ENCODE data around the gene GPSM1.
A peak's percentile ranks its signal among the peaks of the same experiment; 100 is the strongest.

The GPSM1 gene

DNA sequence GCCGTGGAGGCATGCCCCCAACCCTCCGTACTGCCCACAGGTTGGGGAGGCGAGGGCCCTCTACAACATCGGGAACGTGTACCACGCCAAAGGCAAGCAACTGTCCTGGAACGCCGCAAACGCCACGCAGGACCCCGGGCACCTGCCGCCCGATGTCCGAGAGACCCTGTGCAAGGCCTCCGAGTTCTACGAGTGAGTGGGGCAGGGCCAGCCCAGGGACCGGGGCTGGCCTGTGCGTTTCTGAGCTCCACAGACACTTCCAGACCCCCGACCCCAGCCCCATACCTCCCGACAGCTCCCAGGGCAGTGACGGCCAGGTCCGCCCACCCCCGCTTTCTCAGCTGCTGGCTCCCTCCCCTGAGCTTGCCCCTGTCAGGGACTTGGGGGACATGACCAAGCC is 9.5 kb downstream of the GPSM1 start:
- Histone ChIP-seq H3K9me3 (ENCODE audit: insufficient read depth, low read length) (no peaks in the 10 kb centered on the region), H3K27ac (ENCODE audit: low read length) (no peak overlapping the region), H3K27me3 (ENCODE audit: low read depth, low read length) (no peaks in the 10 kb centered on the region), H3K79me2 (ENCODE audit: low read length) (no peaks in the 10 kb centered on the region), H3K4me2 (ENCODE audit: low read length) (no peak overlapping the region), H3K36me3 (replicated peaks; ENCODE audit: low read depth, low read length) (no peaks in the 10 kb centered on the region), H3K4me1 (ENCODE audit: low read length) (peaks cover 3% of the 10 kb centered on the region; the same call in 1 of the 2 replicates), H2AFZ (ENCODE audit: low read depth, low read length) (no peak overlapping the region), H3K9ac (ENCODE audit: low read length) (no peak overlapping the region), H4K20me1 (ENCODE audit: insufficient read depth, low read length) (no peaks in the 10 kb centered on the region), H3K4me3 (ENCODE audit: low read length) (no peak overlapping the region)
- TF ChIP-seq EZH2phosphoT487 (IDR thresholded peaks at IDR 0.05; ENCODE audit: low read depth): no peak
- TF ChIP-seq, protein P1, sequence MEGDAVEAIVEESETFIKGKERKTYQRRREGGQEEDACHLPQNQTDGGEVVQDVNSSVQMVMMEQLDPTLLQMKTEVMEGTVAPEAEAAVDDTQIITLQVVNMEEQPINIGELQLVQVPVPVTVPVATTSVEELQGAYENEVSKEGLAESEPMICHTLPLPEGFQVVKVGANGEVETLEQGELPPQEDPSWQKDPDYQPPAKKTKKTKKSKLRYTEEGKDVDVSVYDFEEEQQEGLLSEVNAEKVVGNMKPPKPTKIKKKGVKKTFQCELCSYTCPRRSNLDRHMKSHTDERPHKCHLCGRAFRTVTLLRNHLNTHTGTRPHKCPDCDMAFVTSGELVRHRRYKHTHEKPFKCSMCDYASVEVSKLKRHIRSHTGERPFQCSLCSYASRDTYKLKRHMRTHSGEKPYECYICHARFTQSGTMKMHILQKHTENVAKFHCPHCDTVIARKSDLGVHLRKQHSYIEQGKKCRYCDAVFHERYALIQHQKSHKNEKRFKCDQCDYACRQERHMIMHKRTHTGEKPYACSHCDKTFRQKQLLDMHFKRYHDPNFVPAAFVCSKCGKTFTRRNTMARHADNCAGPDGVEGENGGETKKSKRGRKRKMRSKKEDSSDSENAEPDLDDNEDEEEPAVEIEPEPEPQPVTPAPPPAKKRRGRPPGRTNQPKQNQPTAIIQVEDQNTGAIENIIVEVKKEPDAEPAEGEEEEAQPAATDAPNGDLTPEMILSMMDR (IDR thresholded peaks at IDR 0.05; ENCODE audit: low read depth, low read length): no peak

DNA sequence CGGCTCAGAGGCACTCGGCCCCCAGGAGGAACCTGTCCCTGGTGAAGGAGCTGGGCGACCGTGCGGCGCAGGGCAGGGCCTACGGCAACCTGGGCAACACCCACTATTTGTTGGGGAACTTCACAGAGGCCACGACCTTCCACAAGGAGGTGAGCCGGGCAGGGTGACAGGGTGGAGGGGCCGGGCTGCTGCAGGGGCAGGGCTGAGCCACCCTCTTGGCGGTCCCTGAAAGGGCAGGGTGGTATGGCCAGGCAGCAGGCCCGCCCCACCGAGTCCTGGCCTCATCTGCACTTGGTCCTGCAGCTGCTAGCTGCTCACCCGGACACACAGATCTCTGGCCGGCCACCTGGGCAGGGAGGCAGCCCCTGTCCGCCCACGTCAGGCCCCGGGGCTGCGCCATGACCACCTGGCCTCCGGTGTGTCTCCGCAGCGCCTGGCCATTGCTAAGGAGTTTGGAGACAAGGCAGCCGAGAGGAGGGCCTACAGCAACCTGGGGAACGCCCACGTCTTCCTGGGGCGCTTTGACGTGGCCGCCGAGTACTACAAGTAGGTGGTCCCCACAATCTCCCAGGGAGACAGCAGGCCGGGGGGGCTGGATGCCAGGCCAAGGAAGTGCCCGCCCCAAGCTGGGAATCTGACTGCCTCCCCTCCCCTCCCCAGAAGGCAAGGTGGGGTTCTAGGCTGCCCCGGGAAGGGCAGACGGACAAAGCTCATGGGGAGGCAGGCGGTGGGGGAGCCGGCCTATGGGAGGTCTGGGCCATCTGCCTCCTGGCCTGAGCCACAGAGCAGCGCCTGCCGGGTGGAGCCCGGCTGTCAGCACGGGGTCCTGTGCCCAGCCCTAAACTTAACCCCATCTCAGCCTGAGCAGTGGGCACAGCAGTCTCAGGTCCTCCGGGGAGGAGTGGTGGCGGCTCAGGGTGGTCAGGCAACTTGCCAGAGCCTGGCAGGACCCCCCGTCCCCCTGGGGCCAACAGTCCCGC is 10.4 kb downstream of the GPSM1 start:
- H3K9ac ChIP-seq (ENCODE audit: low read length): no peak overlapping the region
- H3K27me3 ChIP-seq (ENCODE audit: low read depth, low read length): no peaks in the 10 kb centered on the region
- no peaks in the 10 kb centered on the region for H3K4me1 ChIP-seq (ENCODE audit: low read length)
- H3K79me2 ChIP-seq (ENCODE audit: low read length): no peaks in the 10 kb centered on the region
- no peak overlapping the region for H3K4me2 ChIP-seq (ENCODE audit: low read length)
- TF ChIP-seq EZH2phosphoT487 (IDR thresholded peaks at IDR 0.05; ENCODE audit: low read depth): no peak
- TF ChIP-seq, protein P1 (IDR thresholded peaks at IDR 0.05; ENCODE audit: low read depth, low read length): no peak
- no peak overlapping the region for H3K27ac ChIP-seq (ENCODE audit: low read length)
- no peak overlapping the region for H2AFZ ChIP-seq (ENCODE audit: low read depth, low read length)
- H3K4me3 ChIP-seq (ENCODE audit: low read length): no peak overlapping the region
- no peaks in the 10 kb centered on the region for H3K36me3 ChIP-seq (replicated peaks; ENCODE audit: low read depth, low read length)
- no peaks in the 10 kb centered on the region for H3K9me3 ChIP-seq (ENCODE audit: insufficient read depth, low read length)
- H4K20me1 ChIP-seq (ENCODE audit: insufficient read depth, low read length): no peaks in the 10 kb centered on the region

DNA sequence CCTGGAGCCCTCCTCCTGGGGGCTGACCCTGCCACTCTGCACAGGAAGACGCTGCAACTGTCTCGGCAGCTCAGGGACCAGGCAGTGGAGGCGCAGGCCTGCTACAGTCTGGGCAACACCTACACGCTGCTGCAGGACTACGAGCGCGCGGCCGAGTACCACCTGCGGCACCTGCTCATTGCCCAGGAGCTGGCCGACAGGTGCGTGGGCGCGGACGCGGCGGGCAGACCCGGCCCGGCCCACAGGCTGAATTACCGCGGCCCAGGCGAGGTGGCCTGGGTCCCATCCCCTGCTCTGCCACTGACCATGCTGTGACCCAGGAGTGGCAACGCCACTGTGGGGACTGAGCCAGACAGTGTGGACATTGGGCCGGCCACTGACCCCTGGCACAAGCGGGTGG is 11.2 kb downstream of the GPSM1 start:
- no peaks in the 10 kb centered on the region for H3K4me1 ChIP-seq (ENCODE audit: low read length)
- H3K9me3 ChIP-seq (ENCODE audit: insufficient read depth, low read length): no peaks in the 10 kb centered on the region
- no peaks in the 10 kb centered on the region for H3K79me2 ChIP-seq (ENCODE audit: low read length)
- H3K9ac ChIP-seq (ENCODE audit: low read length): no peak overlapping the region
- no peak for TF ChIP-seq EZH2phosphoT487 (IDR thresholded peaks at IDR 0.05; ENCODE audit: low read depth)
- TF ChIP-seq, protein P1 (IDR thresholded peaks at IDR 0.05; ENCODE audit: low read depth, low read length): no peak
- no peak overlapping the region for H3K4me2 ChIP-seq (ENCODE audit: low read length)
- H3K4me3 ChIP-seq (ENCODE audit: low read length): no peak overlapping the region
- H2AFZ ChIP-seq (ENCODE audit: low read depth, low read length): no peak overlapping the region
- no peak overlapping the region for H3K27ac ChIP-seq (ENCODE audit: low read length)
- H4K20me1 ChIP-seq (ENCODE audit: insufficient read depth, low read length): no peaks in the 10 kb centered on the region
- no peaks in the 10 kb centered on the region for H3K36me3 ChIP-seq (replicated peaks; ENCODE audit: low read depth, low read length)
- no peaks in the 10 kb centered on the region for H3K27me3 ChIP-seq (ENCODE audit: low read depth, low read length)

DNA sequence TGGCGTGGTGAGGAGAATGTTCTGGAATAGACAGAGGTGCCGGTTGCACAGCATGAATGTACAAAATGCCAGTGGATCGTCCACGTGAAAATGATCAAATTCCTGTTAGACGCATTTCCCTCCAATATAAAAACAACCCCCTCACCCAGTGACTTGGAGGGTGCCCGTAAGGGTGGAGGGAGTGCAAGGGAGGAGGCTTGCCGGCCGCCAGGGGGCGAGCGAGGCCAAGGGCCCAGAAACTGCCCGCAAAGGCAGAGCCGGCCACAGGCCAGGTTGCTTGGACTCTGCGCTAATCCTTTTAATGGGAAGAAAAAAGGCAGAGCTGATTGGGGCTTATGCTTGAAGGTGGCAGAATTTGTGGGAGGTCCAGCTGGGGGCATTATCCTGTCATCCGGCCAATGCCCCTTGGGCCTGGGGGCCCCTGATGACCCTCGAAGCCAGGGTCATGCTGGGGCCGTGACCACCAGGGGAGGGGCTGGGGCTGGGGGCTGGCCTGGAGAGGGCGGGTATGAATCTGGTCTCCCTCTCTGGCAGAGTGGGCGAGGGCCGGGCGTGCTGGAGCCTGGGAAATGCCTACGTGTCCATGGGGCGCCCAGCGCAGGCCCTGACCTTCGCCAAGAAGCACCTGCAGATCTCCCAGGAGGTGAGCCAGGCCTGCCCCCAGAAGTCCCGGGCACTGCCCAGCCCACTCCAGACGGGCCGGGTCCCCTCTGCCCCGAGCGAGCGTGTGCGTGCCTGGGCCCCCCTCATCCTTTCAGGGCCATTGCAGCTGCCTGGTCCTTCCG is 12.0 kb downstream of the GPSM1 start:
- Histone ChIP-seq H4K20me1 (ENCODE audit: insufficient read depth, low read length) (no peaks in the 10 kb centered on the region), H3K9ac (ENCODE audit: low read length) (no peak overlapping the region), H3K4me1 (ENCODE audit: low read length) (no peaks in the 10 kb centered on the region), H3K4me2 (ENCODE audit: low read length) (no peak overlapping the region), H3K27me3 (ENCODE audit: low read depth, low read length) (no peaks in the 10 kb centered on the region), H3K36me3 (replicated peaks; ENCODE audit: low read depth, low read length) (no peaks in the 10 kb centered on the region), H3K9me3 (ENCODE audit: insufficient read depth, low read length) (no peaks in the 10 kb centered on the region), H3K4me3 (ENCODE audit: low read length) (no peak overlapping the region), H2AFZ (ENCODE audit: low read depth, low read length) (no peak overlapping the region), H3K79me2 (ENCODE audit: low read length) (no peaks in the 10 kb centered on the region), H3K27ac (ENCODE audit: low read length) (no peak overlapping the region)
- TF ChIP-seq, protein P1 (IDR thresholded peaks at IDR 0.05; ENCODE audit: low read depth, low read length): peak; percentile 91
- TF ChIP-seq EZH2phosphoT487 (IDR thresholded peaks at IDR 0.05; ENCODE audit: low read depth): no peak
